Mucosa of stomach (tissue), 1 donor: Measurements from ENCODE around the gene IL6ST.

ENCODE experiments used
- H3K27me3 ChIP-seq: one replicate; pipeline ENCODE4 v1.7.0; 2013; ENCODE audit warnings: mild to moderate bottlenecking, low read length; ENCODE audit not compliant: control insufficient read depth, insufficient read depth
- H3K36me3 ChIP-seq: one replicate; pipeline ENCODE4 v1.7.0; 2013; ENCODE audit warnings: low read length; ENCODE audit not compliant: control insufficient read depth, insufficient read depth
- H3K4me1 ChIP-seq: one replicate; pipeline ENCODE4 v1.7.0; 2013; ENCODE audit warnings: mild to moderate bottlenecking, low read length; ENCODE audit not compliant: control insufficient read depth, insufficient read depth
- H3K4me3 ChIP-seq: one replicate; pipeline ENCODE4 v1.7.0; 2013; ENCODE audit warnings: low read length
- H3K9ac ChIP-seq: one replicate; pipeline ENCODE4 v1.7.0; 2013; ENCODE audit warnings: mild to moderate bottlenecking, low read length, moderate library complexity
- H3K9me3 ChIP-seq: one replicate; pipeline ENCODE4 v1.7.0; 2013; ENCODE audit warnings: mild to moderate bottlenecking, low read length, moderate library complexity; ENCODE audit not compliant: control insufficient read depth
- donor health status: Pancreatic carcinoma.

Gene IL6ST

DNA sequence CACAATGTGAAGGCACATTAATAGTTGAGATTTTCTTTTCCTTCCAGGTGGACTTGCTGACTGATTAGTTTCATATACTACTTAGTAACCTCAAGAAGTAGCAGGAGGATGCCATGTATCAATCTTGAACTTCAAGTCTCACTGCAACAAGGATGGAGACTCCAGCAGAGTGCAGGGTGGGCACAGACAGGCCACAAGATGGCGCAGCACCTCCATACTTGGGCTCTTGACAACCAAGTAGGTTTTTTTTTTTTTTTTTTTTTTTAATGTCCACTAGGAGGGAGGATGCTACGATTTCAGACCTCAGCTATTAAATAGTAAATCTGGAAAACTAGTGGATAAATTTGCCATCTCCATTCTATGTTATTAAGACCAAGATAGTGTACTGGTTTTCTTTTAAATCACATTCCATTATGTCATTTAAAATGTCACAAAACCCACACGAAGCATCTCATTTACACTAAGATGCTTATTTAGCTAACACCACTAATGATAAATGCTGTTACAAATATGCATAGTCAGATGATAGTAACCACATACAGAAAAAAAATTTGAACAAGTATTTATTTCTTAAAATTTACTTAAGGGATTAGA lies 58.6 kb downstream of the IL6ST start:
- Histone ChIP-seq H3K36me3 (no peaks in the 10 kb centered on the region), H3K4me1 (no peaks in the 10 kb centered on the region), H3K9me3 (no peaks in the 10 kb centered on the region), H3K9ac (no peak overlapping the region), H3K4me3 (no peak overlapping the region), H3K27me3 (no peaks in the 10 kb centered on the region)

DNA sequence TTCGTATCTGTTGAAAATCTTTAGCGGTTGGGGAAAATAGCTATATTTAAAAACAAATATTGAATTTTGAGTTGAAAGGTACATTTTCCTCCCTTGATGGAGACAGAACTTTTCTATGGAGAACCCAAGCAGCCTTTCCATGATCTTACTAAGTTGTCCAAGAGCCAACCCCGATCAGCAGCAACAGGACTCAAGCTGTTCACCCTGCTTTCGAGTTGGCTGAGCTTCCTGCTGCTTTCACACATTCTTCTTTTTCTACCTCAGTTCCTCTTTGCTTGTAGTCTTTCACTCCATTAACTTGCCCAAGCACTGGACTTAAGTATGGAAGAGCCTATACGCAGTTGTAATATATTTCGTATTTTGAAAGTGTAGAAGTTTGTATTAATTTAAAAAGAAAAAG lies 59.4 kb downstream of the IL6ST start:
- no peaks in the 10 kb centered on the region for H3K4me1 ChIP-seq
- H3K9me3 ChIP-seq, result no peaks in the 10 kb centered on the region
- no peaks in the 10 kb centered on the region for H3K36me3 ChIP-seq
- H3K9ac ChIP-seq, result no peak overlapping the region
- H3K4me3 ChIP-seq, result no peak overlapping the region
- no peaks in the 10 kb centered on the region for H3K27me3 ChIP-seq

DNA sequence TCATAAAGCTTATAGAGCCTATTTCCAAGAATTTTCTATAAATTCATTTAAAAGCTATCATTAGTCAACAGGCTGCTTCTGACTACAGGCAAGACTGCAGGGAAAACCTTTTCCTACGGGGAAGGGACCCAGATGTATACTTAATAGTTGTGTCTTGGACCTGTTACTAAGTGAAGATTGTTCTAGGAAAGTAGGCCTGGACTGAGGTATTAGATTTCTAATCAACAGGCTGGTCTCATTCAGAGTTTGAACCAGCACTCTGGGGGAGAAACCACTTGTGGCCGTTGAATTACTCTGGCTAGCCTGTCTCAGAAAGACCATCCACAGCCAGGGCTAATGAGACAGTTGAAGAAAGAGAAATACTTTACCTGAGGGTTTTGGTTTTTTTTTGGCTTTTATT lies 60.0 kb downstream of the IL6ST start:
- H3K9me3 ChIP-seq, result no peaks in the 10 kb centered on the region
- no peaks in the 10 kb centered on the region for H3K36me3 ChIP-seq
- no peaks in the 10 kb centered on the region for H3K27me3 ChIP-seq
- no peaks in the 10 kb centered on the region for H3K4me1 ChIP-seq
- H3K4me3 ChIP-seq, result no peak overlapping the region
- H3K9ac ChIP-seq, result no peak overlapping the region

DNA sequence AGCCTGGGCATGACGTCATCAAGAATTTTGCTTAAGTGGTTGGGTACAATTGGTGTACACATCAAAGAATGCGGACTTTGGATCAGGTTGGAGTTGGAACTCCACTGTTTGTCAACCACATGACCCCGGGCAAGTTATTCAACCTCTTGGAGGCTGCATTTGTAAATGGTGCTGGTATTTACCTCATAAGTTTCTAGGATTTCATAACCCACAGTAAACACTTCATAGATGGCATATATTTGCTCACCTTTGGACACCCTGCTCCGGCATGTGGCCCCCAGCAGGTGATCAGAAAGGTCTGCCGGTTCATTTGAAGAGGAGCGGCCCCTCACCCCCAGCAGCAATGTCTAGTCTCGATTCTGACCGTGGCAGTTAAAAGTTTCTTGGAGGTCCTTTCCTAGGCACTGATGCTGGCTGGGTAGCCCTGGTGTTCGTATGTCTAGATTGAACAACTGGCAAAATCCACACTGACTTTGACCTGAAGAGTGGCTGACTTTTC lies 60.6 kb downstream of the IL6ST start:
- no peak overlapping the region for H3K9ac ChIP-seq
- H3K4me1 ChIP-seq, result no peaks in the 10 kb centered on the region
- H3K9me3 ChIP-seq, result no peaks in the 10 kb centered on the region
- no peak overlapping the region for H3K4me3 ChIP-seq
- no peaks in the 10 kb centered on the region for H3K27me3 ChIP-seq
- H3K36me3 ChIP-seq, result no peaks in the 10 kb centered on the region

DNA sequence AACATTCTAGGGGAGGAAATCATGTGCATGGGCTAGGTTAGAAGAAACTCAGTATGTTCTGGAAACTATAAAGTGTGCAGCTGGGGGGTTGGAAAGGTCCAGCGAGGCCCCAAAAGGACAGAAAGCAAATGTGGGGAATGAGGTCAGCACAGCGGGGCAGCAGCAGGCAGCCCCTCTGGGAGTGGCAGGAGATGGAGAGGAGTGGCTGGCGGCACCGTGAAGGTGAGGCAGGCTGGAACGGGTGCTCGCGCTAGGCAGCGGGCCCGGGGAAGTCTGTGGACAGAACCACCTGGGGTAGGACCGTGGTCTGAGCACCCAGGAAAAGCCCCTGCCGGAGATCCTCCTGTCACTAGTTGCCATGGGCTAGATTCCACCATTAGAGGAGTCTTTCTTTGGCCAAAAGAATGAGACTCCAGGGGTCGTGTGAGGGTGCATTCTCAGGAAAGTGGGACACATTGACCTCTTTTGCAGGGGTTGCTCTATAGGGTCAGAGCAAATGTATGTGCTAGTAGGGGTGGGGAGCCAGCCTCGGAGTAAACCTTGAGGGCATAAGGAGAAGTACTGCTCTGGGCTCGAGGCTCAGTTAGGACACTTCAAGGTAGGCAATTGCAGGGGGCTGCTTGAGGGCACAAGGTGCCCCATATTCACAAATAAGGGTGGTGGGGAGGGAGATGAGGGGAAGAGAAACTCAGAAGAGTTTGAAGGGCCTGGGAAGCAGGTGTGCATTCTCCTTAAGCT lies 61.2 kb downstream of the IL6ST start:
- Histone ChIP-seq H3K4me3 (no peak overlapping the region), H3K9me3 (no peaks in the 10 kb centered on the region), H3K36me3 (no peaks in the 10 kb centered on the region), H3K9ac (no peak overlapping the region), H3K4me1 (no peaks in the 10 kb centered on the region), H3K27me3 (no peaks in the 10 kb centered on the region)

DNA sequence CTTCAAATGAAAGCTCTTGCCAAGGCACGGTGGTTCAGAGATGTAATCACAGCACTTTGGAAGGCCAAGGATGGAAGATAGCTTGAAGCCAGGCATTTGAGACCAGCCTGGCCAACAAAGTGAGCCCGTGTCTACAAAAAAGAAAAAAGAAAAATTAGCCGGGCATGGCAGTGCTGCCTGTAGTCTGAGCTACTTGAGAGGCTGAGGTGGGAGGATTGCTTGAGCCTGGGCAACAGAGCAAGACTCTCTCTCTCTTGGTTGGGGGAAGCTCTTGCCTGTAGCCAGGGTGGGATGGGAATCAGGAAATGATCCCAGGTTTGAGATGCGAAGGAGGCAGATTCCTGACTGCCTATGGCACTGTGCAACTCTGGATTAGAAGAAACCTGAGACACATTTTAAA lies 62.1 kb downstream of the IL6ST start:
- H3K4me1 ChIP-seq, result no peaks in the 10 kb centered on the region
- no peaks in the 10 kb centered on the region for H3K27me3 ChIP-seq
- H3K4me3 ChIP-seq, result no peak overlapping the region
- no peaks in the 10 kb centered on the region for H3K36me3 ChIP-seq
- H3K9me3 ChIP-seq, result no peaks in the 10 kb centered on the region
- no peak overlapping the region for H3K9ac ChIP-seq

DNA sequence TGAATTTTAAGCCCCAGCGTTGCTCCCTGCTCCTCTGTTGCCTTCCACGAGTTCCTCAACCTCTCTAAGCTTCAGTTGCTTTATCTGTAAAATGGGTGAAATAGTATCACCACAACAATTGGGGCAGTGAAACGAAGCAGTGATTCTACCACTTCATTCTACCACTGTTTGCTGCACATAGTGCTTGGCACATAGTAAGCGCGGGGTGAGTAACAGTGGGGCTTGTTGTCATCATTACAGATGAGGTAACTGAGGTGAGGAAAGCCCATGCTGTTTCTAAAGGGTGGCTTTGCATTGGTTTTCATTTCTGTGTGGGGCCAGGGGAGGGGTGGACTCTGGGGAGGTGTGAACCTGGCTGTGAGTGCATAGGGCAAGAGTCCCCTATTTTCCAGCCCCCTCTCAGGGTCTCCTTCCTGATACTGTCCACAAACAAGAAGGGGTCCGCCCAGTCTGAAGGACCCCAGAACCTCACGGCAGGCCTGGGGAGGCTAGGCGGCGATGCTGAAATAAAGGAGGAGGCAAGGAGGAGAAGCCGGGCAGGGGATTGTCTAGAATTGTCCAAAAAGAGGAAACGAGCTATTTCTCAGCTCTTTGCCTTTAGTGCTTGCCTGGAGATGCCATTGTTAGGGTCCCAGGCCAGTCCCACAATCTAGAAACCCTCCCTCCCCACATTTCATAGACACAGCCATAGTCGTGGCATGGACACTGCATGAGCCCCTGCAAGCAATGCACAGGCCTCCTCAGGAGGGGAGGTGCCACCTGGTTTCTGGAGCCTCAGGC lies 65.6 kb downstream of the IL6ST start:
- no peak overlapping the region for H3K4me3 ChIP-seq
- H3K4me1 ChIP-seq, result no peaks in the 10 kb centered on the region
- no peaks in the 10 kb centered on the region for H3K36me3 ChIP-seq
- no peak overlapping the region for H3K9ac ChIP-seq
- no peaks in the 10 kb centered on the region for H3K27me3 ChIP-seq
- H3K9me3 ChIP-seq, result no peaks in the 10 kb centered on the region

DNA sequence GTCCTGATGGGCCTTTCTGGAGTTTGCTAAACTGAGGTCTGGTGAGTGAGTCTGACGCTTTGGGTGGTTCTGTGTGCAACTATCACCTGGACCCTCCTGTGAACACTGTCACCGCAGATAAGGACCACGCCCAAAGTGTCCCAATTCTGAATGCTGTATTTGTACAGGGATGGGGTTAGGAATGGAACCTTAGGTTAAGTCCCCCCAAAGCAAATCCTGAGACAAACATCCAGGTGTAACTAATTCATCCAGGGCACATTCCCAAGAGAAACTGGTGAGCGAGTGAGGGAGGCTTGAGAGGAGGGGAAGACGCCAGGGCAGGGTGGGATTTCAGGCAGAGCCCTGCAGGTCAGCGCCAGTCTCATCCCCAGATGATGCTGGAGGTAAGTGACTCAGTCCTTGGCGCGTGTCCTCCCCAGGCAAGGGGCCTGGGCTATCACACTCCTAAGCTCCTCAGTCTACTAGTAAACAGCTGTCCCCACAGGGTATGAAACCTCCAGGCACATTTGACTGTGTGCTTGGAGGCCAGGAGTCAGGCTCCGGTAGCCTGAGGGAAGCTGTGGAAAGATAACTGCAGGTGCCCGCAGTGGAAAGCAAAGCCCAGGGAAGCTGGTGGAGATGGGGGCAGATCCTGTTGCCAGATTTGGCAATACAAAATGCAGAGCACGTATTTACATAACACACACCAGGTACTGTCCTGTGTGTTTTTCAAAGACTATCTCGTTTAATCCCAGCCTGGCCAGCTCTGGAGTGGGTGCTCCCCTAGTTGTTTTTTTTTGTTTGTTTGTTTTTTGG lies 66.7 kb downstream of the IL6ST start:
- H3K27me3 ChIP-seq, result no peaks in the 10 kb centered on the region
- no peaks in the 10 kb centered on the region for H3K9me3 ChIP-seq
- no peaks in the 10 kb centered on the region for H3K4me1 ChIP-seq
- H3K4me3 ChIP-seq, result no peak overlapping the region
- no peaks in the 10 kb centered on the region for H3K36me3 ChIP-seq
- H3K9ac ChIP-seq, result no peak overlapping the region

DNA sequence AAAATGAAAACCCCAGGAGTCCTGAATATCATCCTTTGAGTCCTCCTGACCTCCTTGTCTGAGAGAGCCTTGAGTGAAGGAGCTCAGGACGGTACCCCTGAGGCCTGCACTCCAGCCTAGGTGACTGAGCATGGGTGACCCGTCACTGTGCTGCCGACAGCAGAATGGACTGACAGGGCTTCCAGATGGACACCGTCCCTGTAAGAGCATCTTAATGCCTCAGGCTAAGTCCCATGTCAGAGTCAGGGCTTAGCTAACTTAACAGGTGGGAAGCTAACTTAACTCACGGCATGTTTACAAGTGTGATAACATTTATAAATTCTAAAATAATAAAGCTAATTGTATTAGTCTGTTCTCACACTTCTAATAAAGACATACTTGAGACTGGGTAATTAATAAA lies 68.3 kb downstream of the IL6ST start:
- Histone ChIP-seq H3K4me3 (no peak overlapping the region), H3K27me3 (no peaks in the 10 kb centered on the region), H3K9me3 (no peaks in the 10 kb centered on the region), H3K36me3 (no peaks in the 10 kb centered on the region), H3K9ac (no peak overlapping the region), H3K4me1 (no peaks in the 10 kb centered on the region)

DNA sequence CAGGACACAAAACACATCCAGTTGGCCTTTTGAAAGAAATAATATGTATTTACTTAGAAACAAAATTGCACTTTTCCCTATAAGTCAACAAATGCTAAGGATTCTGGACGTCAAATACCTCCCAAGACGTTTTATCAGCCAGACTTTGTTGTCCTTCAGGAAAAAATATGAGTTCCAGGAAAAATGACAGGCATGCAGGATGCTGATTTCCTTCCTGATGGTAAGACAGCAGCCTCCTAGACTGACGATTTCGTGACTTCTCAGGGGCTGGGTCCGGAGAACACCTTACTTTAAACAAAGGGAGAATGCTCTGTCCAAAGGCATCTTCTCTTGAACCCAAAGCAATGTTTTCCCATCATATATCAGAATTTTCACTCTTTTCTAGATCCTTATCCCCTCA lies 69.1 kb downstream of the IL6ST start:
- Histone ChIP-seq H3K27me3 (no peaks in the 10 kb centered on the region), H3K9ac (no peak overlapping the region), H3K9me3 (no peaks in the 10 kb centered on the region), H3K4me3 (no peak overlapping the region), H3K36me3 (no peaks in the 10 kb centered on the region), H3K4me1 (no peaks in the 10 kb centered on the region)

DNA sequence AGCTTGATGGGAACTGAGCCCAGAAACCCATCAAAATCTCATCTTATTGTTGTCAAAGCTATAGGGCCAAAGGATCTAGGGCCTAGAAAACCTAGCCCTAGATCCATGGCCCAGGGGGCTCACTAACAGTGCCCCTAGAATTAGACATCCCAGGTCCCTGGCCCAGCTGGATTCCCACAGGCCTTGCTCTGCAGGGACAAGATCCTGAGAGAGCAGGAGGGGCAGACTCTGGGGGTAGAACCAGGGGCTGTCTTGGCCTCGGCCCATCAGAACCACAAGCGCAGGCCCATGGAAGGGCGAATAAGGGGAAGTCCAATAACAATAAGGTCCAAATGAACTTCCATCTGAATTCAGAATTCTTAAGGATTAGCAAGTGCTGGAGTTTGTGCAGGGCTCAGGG lies 69.6 kb downstream of the IL6ST start:
- H3K27me3 ChIP-seq, result no peaks in the 10 kb centered on the region
- no peaks in the 10 kb centered on the region for H3K36me3 ChIP-seq
- H3K4me3 ChIP-seq, result no peak overlapping the region
- no peak overlapping the region for H3K9ac ChIP-seq
- H3K9me3 ChIP-seq, result no peaks in the 10 kb centered on the region
- H3K4me1 ChIP-seq, result no peaks in the 10 kb centered on the region
